HG03432 (cell line): Measurements from ENCODE around the gene RNF182.
"Not testable (repeated sequence)": the region's sequence is repeated elsewhere in the genome, so short reads cannot be mapped to it uniquely, and the experiment has no call there.

Experiments used
- ATAC-seq: cut with Tn5 transposase; IDR thresholded peaks from one replicate; pipeline ENCODE4 v1.9.1; 2021; ENCODE audit warnings: mild to moderate bottlenecking, moderate library complexity; ENCODE audit not compliant: unreplicated experiment

Gene RNF182

DNA sequence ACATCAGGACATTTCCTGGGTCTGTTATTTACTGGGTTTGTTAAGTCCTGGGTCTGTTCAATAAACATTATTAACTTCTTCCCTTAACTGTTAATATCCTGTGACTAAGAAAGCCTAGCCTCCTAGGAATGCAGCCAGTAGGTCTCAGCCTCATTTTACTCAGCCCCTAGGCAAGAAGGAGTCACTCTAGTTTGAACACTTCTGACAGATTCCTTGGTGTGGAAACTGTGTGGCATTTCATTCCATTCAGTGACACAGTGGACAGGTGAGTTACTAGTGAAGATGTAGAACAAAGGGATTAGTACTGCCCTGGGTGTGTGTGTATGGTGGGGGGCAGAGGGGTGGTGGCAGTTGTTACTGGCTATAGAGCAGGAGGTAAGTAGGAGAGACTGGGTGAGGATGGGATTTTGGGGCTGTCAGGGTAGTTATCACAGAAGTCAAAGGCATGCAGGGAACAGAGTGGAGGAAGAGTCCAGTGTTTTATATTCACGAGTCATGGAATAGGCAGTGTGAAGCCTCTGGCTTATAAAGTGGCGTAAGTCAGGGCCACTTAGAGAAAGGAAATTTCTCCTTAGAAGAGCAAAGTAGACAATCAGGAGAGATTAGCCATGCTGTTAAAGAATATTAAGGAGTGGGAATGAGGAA, 28.4 kb downstream of the RNF182 start:
- ATAC-seq = no peak

DNA sequence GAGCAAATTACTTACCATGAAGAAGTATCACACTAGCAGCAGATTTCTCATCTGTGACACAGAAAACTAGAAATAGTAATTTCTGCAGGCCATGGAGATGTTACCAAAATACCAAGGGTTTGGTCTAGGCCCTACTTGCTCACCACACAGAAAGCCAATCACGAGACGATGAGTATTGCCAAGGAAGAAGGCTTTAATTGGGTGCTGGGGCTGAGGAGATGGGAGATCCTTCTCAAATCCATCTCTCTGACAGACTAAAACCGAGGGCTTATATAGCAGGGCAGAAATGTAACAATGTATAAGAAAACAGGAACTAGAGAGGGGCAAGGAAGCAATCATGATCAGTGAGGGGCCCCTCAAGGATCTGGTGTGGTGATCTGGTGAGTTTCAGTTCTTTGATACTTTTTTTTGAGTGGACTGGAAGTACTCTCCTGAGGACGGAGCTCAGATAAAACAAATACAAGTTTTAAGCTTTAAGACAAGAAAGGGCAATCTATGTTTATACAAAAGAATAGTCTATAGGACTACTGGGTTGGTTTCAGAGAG, 40.9 kb downstream of the RNF182 start:
- no peak for ATAC-seq

DNA sequence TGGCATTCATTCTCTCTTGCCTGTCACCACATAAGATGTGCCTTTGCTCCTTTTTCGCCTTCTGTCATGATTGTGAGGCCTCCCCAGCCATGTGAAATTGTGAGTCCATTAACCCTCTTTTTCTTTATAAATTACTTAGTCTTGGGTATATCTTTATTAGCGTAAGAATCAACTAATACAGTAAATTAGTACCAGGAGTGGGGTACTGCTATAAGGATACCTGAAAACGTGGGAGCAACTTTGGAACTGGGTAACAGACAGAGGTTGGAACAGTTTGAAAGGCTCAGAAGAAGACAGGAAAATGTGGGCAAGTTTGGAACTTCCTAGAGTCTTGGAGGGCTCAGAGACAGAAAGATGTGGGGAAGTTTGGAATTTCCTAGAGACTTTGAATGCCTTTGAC, 46.6 kb downstream of the RNF182 start:
- no peak for ATAC-seq

DNA sequence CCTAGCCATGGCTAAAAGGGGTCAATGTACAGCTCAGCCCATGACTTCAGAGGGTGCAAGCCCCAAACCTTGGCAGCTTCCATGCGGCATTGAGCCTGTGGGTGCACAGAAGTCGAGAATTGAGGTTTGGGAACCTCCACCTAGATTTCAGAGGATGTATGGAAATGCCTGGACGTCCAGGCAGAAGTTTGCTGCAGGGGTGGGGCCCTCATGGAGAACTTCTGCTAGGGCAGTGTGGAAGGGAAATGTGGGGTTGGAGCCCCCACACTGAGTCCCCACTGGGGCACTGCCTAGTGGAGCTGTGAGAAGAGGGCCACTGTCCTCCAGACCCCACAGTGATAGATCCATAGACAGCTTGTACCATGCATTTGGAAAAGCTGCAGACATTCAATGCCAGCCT, 47.9 kb downstream of the RNF182 start:
- not testable (repeated sequence) for ATAC-seq

DNA sequence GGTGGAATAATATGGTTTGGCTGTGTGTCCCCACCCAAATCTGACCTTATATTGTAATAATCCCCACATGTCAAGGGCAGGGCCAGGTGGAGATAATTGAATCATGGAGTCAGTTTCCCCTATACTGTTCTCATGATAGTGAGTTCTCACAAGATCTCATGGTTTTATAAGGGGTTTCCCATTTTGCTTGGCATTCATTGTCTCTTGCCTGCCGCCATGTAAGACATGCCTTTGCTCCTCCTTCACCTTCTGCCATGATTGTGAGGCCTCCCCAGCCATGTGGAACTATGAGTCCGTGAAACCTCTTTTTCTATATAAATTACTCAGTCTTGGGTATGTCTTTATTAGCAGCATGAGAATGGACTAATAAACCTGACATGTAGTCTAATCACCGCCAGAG, 48.7 kb downstream of the RNF182 start:
- ATAC-seq = not testable (repeated sequence)

DNA sequence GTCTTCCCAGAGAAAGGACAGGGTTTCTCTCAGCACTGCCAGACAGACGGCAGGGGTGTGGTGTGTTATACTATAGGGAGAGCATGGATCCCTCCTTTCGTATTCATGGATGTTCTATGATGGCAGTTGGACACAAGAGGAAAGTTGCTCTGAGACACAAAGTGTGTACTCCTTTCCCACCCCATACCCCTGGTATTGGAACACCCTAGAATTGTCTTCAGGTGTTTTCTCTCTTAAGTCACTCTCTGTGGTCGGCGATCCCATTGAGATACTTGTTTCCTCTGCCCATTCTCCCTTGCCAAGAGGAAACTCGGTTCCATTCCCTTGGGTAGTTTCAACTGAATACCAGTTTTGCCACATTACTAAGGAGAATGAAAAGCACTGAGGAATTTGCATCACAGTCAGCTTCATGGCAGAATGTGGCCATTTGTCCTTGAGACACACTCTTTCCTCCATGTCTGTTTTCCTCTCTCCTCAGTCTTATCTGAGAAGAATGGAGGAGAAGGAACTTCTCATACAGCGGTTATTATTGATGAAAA, 53.4 kb downstream of the RNF182 start:
- no peak for ATAC-seq

DNA sequence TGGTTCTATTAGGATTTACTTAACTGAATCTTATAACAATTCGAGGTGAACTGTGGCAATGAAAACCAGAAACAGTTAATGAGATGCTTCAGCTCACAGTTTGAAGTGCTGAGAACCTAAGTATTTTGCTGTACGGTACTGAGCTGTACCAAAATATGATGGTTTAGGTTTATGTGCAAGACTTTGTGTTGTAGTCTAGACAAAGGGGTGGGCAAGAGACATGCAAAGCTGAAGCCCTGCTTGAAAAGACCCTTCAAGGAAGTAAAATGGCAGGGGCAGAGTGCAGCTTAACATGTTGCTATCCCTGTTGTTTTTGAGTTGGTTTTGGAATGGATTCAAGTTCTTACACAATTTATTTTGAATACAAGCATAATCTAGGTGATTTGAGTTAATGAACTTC, 54.0 kb downstream of the RNF182 start:
- no peak for ATAC-seq

DNA sequence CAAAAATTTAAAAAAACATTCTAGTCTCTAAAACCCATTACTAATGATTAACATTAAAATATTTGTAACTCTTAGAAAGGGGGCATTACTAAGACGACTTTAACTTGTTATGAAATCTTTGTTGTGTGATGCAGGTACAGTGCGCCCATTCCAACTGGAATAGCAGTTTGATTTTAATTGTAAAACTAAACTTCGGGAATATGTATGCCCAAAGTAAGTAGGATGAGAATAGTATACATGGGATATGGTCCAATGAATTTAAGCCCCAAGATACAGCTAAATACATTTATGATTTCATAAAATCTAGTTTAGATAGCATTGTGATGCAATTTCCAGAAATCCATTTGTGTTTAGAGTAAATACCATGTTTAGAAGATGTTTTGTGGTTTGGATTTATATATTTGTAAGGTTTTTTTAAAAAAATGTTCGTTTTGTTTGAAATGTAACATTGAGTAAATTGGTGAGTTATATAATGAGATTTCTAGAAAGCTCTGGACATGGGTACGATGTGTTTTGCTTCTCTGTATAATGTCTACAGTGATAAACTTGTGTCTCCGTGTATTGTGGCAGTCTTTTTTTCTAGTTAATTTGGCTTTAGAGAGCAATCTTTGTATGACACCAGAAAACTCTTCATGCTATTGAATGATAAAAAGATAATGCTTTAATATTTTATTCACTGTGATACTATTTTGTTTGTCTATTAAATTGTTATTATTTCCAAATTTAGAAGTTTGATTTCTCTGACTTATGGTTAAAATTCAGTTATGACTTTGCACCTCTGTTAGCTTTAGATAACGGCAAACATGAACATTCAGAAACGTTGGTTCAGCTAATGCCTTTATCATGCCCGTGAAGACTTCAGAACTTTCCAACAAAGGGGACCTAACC, 54.8 kb downstream of the RNF182 start:
- no peak for ATAC-seq

DNA sequence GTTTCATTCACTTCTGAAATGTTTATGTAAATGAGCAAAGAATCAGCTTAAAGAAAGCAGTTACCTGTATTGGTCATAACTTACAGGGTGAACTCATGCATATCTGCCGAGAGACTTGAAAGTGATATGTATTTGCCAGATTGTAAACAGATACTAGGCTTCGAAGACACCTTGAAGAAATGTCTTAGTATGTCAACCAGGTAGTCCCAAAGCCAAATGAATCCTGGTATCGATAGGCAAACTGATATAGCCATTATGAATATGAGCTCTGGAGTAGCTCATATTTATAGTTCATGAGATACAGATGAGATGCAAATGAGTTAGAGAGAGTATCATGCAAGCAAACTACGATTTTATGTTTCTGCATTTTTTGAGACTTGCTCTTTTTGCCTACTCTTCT, 55.8 kb downstream of the RNF182 start:
- ATAC-seq = no peak

DNA sequence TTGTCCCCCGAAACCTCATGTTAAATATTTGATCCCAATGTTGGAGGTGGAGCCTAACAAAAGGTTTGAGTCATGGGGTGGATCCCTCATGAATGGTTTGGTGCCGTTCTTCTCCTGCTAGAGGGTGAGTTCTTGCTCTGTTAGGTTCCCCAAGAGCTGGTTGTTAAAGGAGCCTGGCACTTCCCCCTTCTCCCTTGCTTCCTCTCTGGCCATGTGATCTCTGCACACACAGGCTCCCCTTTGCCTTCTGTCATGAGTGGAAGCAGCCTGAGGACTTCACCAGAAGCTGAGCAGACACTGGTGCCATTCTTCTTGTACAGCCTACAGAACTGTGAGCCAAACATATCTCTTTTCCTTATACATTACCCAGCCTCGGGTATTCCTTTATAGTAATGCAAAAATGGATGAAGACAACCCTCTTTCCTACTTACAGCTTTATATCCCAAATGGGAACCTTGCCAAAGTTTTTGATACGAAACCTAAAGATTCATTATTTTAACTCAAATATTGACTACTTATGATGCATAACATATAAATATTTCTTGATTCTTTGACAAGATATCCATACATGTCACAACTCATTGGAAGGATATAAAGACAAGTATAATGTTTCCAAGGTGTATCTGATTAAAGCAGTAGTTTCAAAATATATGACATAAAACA, 61.0 kb downstream of the RNF182 start:
- no peak for ATAC-seq

DNA sequence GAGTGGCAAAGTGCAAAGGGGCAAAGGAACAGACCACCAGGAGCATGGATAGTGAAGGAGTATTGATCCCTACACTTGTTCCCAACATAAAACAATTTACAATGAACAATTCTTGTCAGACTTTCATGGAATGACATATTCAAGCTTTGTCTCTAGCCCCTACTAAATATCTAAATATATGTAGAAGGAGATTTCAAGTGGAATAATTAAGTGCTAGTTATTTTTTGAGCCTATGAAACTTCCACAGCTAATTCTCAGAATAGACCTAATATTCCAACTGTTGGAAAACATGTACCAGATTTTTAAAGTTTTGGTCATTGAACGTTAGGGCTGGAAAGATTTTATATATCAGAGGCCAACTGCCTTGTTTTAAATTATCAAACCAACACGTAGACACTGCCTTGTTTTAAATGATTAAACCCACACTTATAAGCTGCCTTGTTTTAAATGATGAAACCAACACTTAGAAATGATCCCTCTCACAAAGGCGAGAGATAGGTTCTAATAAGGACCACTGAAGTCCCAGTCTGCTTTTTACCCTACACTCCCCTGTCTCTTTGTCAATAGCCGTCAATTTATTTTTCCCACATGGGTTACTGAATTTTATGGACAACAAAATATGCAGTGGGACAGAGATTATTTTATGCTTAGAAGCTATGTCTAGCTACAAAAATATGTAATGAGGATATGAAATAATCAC, 62.1 kb downstream of the RNF182 start:
- ATAC-seq = no peak

DNA sequence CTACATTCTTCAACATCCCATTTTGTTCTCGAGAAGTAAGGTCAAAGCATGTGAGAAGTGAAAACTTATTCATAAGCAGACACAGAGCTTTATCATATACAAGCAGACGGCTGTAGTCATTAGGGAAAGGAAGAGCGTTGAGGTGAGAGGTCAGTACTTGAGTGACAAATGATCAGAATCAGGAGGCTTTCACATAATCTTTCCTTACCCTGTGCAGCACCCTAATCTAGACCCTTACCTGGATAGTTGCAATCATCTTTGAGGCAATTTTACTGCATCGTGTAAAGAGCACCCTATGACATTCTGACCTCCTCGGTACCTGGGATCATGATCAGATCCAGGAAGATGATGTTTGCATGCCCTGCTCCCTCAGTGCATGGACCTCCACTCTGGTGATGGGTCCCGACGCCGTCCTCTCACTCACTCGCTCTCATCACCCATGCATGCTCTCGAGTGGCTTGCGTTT, 62.7 kb downstream of the RNF182 start:
- ATAC-seq = no peak

DNA sequence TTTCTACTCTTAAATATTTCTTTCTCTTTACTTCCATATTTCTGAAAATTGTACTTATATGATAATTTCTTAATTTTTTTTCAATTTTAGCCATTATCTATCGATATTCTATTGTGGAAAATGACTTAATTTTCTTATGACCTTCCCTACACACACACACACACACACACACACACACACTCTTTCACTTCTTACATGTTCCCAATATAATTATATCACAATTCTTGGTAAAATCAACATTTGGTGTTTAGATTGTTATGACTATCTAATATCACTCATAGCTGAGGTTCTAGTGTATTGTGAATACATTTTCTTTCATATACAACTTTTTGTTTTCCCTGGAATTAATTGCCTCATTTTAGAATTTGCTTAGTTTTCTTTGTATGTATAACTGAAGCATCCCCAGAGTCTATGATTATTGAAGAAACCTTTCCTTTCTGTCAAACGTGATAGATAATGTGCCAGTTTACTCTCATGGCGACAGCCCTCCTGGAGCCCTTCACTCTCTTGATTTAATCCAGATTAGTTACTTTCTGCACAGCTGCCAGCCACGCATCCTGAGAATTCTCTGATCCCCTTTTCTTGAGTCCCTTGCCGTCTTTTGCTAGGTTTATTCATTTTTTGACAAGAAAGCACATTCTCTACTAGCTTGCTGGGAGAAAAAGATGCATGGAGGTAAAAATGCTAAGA, 63.4 kb downstream of the RNF182 start:
- no peak for ATAC-seq

DNA sequence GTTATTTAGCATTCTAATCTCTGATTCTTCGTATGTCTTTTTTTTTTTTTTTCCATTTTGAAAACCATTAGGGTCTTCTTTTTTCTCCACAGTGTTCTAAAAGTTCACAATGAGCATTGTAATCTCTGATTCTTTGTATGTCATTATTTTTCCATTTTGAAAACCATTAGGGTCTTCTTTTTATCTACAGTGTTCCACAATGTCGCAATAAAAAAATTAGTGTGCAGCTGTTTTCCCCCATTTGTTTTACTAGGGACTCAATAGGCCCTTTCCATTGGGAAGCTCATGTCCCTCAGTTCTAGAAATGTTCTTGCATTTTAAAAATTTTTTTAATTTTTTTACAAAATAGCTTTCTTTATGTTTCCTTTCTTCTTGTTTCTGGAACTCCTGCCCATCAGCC, 64.2 kb downstream of the RNF182 start:
- no peak for ATAC-seq

DNA sequence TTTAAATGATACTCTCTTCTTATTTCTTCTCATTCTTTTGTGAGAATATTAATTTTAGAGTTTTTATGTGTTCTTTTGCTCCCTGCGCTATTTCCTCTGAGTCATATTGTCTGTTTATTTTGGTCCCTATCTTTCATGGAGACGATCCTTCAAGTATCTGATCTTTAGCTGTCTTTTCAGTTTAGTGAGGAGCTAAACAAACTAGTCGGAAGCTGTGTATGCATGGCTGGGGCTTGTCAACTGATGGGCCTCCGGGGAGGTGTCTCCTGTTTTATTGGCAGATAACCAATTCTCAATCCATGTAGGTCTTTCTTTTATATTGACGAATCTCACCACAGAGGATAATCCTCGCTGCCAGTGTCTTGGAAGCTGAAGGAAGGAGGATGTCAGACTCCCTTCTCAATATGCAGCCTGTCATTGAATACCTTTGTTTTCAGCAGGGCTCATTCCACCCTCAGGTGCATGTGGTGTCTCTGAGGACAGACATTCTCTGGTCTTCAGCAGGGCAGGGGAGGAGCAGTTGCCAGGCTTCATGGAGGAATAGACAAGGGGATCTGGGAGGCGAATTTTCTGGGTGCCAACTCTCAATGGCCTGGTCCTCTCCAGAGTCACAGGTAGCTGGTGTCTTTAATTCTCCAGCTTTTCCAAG, 64.9 kb downstream of the RNF182 start:
- no peak for ATAC-seq

DNA sequence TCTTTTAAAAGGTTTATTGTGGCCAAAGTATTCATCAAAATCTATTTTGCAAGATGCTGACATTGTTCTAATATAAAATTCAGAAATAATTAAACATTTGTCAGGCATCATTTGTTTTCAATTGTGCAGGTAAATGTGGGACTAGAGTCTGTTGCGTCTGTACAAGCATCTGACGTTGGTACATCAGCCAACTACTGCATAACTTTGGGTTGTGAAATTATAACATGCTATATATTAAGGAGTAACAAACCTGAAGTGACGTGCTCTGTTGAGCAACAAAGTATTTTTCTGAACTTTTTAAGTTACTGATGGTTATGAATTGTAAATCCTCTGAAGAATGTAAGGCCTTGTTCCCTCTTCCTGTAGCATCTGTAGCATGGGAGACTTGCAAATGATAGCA, 66.0 kb downstream of the RNF182 start:
- ATAC-seq = no peak

DNA sequence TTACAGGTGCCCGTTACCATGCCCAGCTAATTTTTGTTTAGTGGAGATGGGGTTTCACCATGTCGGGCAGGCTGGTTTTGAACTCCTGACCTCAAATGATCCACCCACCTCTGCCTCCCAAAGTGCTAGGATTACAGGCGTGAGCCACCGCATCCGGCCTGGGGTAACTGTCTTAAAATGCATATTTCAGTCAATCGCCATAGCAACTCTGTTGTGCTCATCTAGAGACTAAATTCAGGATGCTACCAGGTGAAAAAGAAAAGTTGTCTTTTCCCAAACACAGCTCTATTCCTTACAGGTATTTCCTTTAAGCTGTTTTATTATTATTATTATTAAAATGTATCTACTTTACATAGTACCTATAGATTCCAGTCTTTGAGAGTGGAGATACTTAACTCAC, 66.6 kb downstream of the RNF182 start:
- no peak for ATAC-seq

DNA sequence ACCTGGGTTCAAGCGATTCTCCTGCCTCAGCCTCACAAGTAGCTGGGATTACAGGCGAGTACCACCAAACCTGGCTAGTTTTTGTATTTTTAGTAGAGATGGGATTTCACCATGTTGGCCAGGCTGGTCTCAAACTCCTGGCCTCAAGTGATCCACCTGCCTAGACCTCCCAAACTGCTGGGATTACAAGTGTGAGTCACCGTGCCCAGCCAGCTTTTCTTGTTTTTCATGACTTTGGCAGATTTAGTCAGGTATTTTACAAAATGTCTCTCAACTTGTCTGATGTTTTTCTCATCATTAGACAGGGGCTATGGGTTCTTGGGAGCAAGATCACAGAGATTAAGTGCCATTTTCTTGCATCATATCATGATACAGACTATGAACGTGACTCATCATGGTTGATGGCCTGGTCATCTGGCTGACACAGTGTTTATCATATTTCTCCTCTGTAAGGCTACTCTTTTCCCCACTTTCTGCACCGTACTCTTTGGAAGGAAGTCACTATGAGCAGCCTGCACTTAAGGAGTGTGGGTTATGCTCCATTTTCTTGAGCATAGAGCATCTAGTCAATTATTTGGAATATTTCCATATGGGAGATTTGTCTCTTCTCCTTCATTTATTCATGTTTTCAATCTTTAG, 67.8 kb downstream of the RNF182 start:
- ATAC-seq = no peak

DNA sequence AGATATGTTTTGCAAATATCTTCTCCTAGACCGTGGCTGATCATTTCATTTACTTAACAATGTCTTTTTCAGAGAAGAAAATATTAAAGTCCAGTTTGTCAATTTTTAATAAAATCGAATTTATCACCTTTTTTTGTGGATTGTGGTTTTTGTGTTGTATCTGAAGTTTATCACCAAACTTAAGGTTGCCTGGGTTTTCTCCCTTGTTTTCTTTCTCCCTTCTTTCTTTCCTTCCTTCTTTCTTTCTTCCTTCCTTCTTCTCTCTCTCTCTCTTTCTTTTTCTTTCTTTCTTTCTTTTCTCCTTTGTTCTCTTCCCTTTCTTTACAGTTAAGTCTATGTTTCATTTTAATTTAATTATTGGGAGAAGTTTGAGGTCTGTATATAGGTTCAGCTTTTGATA, 68.7 kb downstream of the RNF182 start:
- ATAC-seq = no peak
